BE2C (cell line): Measurements from ENCODE around the gene COL5A1.
A peak's percentile ranks its signal among the peaks of the same experiment; 100 is the strongest.

Experiments
- DNase-seq: peaks from one replicate; pipeline ENCODE4 v3.0.0-alpha.2; 2020
- H3K27me3 ChIP-seq: fragments of 250-450 bp; sonication (Bioruptor Pico); 2 replicates; pipeline ENCODE4 v1.5.1; 2020; ENCODE audit warnings: mild to moderate bottlenecking
- H3K36me3 ChIP-seq: fragments of 250-450 bp; sonication (Bioruptor Pico); 2 replicates; pipeline ENCODE4 v1.5.1; 2020; ENCODE audit warnings: mild to moderate bottlenecking
- H3K4me1 ChIP-seq: fragments of 250-450 bp; sonication (Bioruptor Pico); 2 replicates; pipeline ENCODE4 v1.5.1; 2020
- H3K4me3 ChIP-seq: 2 replicates; pipeline ENCODE4 v1.5.1; 2011; ENCODE audit warnings: low read depth, low read length
- H3K9me3 ChIP-seq: fragments of 250-450 bp; sonication (Bioruptor Pico); 2 replicates; pipeline ENCODE4 v1.5.1; 2020
- TF ChIP-seq, protein P1 (sequence below): IDR thresholded peaks from 2 replicates; pipeline ENCODE4 v1.5.1; 2012; ENCODE audit warnings: mild to moderate bottlenecking, low read depth, low read length

Gene COL5A1

DNA sequence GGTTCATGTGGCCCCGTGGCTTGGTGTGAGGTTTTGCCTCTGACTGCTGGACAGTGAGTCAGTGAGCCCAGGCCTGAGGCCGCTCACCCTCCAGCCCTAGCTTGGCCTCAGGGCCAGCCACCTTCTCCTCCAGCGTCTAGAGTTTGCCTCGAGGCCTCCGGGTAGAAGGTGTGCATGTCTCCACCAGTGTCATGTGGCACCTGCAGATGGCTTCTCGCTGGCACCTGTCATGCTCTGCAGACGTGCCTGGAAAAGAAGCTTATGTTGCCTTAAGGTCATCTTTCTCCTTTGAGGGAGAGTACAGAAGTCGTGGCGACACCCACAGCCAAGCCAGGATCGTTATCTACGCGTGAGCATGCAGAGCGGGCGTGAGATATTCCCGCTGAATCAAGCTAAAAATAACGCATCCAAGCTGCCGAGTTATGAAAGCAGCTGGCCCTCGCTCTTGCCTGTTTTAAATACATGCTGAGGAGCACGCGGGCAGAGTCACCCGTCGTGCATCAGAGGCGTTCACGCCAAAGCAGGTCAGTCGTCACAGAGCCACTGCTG lies 159.3 kb downstream of the COL5A1 start:
- H3K27me3 ChIP-seq, result no peaks in the 10 kb centered on the region
- H3K4me3 ChIP-seq, result no peak overlapping the region
- H3K36me3 ChIP-seq, result no peaks in the 10 kb centered on the region
- no peaks in the 10 kb centered on the region for H3K9me3 ChIP-seq
- peaks cover 6% of the 10 kb centered on the region for H3K4me1 ChIP-seq
- TF ChIP-seq, protein P1, sequence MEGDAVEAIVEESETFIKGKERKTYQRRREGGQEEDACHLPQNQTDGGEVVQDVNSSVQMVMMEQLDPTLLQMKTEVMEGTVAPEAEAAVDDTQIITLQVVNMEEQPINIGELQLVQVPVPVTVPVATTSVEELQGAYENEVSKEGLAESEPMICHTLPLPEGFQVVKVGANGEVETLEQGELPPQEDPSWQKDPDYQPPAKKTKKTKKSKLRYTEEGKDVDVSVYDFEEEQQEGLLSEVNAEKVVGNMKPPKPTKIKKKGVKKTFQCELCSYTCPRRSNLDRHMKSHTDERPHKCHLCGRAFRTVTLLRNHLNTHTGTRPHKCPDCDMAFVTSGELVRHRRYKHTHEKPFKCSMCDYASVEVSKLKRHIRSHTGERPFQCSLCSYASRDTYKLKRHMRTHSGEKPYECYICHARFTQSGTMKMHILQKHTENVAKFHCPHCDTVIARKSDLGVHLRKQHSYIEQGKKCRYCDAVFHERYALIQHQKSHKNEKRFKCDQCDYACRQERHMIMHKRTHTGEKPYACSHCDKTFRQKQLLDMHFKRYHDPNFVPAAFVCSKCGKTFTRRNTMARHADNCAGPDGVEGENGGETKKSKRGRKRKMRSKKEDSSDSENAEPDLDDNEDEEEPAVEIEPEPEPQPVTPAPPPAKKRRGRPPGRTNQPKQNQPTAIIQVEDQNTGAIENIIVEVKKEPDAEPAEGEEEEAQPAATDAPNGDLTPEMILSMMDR, result no peak
- peak; percentile 30 for DNase-seq

DNA sequence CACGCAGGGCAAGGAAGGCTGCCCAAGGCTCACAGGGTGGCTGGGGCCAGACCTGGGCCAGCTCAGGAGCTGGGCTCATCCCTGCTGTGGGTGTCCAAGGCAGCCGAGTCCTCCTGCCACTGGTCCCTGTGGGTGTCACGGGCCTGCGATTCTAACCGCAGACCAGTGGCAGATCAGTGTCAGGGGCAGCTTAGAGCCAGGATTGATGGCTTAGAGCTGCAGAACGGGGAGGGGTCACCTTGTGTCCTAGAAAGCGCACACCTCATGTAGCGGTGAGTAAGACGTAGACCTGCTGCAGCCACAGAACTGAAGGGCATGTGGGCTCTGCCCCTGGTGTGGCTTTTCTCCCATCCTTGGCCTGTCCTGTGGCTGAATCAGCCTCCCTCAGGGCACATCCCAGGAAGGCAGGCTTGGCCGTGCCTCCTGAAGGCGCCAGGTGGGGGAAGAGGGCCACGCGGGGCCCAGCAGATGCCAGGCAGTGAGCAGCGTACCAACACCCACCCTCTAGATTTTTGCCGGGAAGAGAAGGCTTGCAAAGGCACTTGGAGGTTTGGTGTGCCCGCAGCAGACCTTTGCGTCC lies 160.7 kb downstream of the COL5A1 start:
- Histone ChIP-seq H3K4me3 (no peak overlapping the region), H3K9me3 (no peaks in the 10 kb centered on the region), H3K27me3 (no peaks in the 10 kb centered on the region), H3K4me1 (peaks cover 6% of the 10 kb centered on the region), H3K36me3 (no peaks in the 10 kb centered on the region)
- TF ChIP-seq, protein P1, result no peak
- DNase-seq, result no peak

DNA sequence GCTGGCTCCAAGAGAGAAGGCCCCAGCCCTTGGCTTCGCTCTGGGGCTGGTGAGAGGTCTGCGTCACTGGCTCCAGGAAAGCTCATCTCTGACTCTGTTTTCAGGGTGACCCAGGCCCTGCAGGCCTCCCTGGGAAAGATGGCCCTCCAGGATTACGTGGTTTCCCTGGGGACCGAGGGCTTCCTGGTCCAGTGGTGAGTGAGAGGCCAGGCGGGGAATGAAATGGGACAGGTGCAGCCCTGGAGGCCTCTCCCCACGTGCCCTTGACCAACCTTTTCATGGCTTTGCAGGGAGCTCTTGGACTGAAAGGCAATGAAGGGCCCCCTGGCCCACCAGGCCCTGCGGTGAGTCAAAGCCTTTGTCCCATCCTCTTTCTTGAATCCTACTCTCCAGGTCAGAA lies 163.3 kb downstream of the COL5A1 start:
- H3K36me3 ChIP-seq, result no peaks in the 10 kb centered on the region
- H3K9me3 ChIP-seq, result no peaks in the 10 kb centered on the region
- H3K27me3 ChIP-seq, result no peaks in the 10 kb centered on the region
- H3K4me1 ChIP-seq, result peaks cover 6% of the 10 kb centered on the region
- no peak overlapping the region for H3K4me3 ChIP-seq
- TF ChIP-seq, protein P1, result no peak
- no peak for DNase-seq

- Histone ChIP-seq H3K9me3 (no peaks in the 10 kb centered on the region), H3K27me3 (no peaks in the 10 kb centered on the region), H3K4me1 (no peaks in the 10 kb centered on the region), H3K36me3 (no peaks in the 10 kb centered on the region), H3K4me3 (no peak overlapping the region)
- no peak for DNase-seq
- TF ChIP-seq, protein P1, result no peak
These were observed 166.3 kb downstream of the COL5A1 start for GRCh38 chr9:134807716-134808446.

DNA sequence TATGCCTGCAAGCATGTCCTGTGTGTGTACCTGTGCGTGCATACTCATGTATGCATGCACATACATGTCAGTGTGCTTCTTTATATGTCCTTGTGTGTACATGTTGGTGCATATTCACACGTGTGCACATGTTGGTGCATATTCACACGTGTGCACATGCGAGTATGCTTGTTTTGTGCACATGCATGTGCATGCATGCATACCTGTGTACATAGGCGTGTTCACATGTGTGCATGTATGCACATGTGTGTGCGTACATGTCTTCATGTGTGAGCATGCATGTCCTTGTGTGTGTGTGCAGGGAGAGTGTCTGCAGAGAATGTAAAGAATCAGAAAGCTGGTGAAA lies 166.8 kb downstream of the COL5A1 start:
- no peak overlapping the region for H3K4me3 ChIP-seq
- no peaks in the 10 kb centered on the region for H3K36me3 ChIP-seq
- H3K9me3 ChIP-seq, result no peaks in the 10 kb centered on the region
- H3K4me1 ChIP-seq, result no peaks in the 10 kb centered on the region
- no peaks in the 10 kb centered on the region for H3K27me3 ChIP-seq
- TF ChIP-seq, protein P1, result no peak
- DNase-seq, result no peak

DNA sequence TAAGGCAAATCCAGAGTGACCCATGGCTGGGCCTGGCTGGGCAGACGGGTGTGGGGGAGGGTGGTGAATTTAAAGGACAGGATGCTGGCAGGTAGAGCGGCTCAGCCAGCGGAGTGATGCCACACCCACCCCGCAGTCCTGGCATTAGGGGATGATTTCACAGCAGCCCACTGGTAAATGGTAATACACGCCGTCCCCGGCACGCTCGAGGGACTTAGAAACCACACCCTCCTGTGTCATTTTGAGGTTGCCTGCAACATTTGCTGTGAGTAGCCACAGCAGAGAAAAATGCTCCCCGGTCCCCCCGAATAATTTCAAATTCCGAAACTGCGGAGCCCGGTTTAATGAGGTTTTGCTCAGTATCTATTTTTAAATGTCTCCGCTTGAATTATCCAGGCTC lies 167.7 kb downstream of the COL5A1 start:
- no peak for DNase-seq
- no peak overlapping the region for H3K4me3 ChIP-seq
- no peaks in the 10 kb centered on the region for H3K27me3 ChIP-seq
- no peaks in the 10 kb centered on the region for H3K36me3 ChIP-seq
- TF ChIP-seq, protein P1, result no peak
- no peaks in the 10 kb centered on the region for H3K4me1 ChIP-seq
- H3K9me3 ChIP-seq, result no peaks in the 10 kb centered on the region
